ENCODE data around the gene GPR156.

Gene GPR156

GRCh38 chr3:120171134-120171873 is 113.7 kb downstream of the GPR156 start:
- no peaks in the 10 kb centered on the region for H3K36me3 ChIP-seq (ENCODE audit: insufficient read depth, low read length)
- H3K27ac ChIP-seq (ENCODE audit: low read depth, low read length, poor library complexity, severe bottlenecking) = no peak overlapping the region
- no peaks in the 10 kb centered on the region for H3K79me2 ChIP-seq (ENCODE audit: insufficient read depth, low read length)
- no peak overlapping the region for H3K4me3 ChIP-seq (ENCODE audit: low read depth, low read length, poor library complexity, severe bottlenecking)
- H2AFZ ChIP-seq (ENCODE audit: low read length) = no peak overlapping the region
- no peaks in the 10 kb centered on the region for H4K20me1 ChIP-seq (ENCODE audit: insufficient read depth, low read length)
- H3F3A ChIP-seq (ENCODE audit: insufficient read depth, low read length) = no peaks in the 10 kb centered on the region
- H3K9me3 ChIP-seq (ENCODE audit: low read length) = no peaks in the 10 kb centered on the region
- no peaks in the 10 kb centered on the region for H3K9me2 ChIP-seq (ENCODE audit: low read depth, low read length)
- no peak for TF ChIP-seq EZH2 (IDR thresholded peaks at IDR 0.05; ENCODE audit: borderline replicate concordance, low read length)
- TF ChIP-seq, protein P1, sequence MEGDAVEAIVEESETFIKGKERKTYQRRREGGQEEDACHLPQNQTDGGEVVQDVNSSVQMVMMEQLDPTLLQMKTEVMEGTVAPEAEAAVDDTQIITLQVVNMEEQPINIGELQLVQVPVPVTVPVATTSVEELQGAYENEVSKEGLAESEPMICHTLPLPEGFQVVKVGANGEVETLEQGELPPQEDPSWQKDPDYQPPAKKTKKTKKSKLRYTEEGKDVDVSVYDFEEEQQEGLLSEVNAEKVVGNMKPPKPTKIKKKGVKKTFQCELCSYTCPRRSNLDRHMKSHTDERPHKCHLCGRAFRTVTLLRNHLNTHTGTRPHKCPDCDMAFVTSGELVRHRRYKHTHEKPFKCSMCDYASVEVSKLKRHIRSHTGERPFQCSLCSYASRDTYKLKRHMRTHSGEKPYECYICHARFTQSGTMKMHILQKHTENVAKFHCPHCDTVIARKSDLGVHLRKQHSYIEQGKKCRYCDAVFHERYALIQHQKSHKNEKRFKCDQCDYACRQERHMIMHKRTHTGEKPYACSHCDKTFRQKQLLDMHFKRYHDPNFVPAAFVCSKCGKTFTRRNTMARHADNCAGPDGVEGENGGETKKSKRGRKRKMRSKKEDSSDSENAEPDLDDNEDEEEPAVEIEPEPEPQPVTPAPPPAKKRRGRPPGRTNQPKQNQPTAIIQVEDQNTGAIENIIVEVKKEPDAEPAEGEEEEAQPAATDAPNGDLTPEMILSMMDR (IDR thresholded peaks at IDR 0.05; ENCODE audit: low read length) = no peak
- no peaks in the 10 kb centered on the region for H3K4me1 ChIP-seq (ENCODE audit: insufficient read depth, low read length, severe bottlenecking)
- H3K9ac ChIP-seq (ENCODE audit: low read length) = no peak overlapping the region
- peaks cover 4% of the 10 kb centered on the region; the same call in 1 of the 2 replicates for H3K27me3 ChIP-seq (ENCODE audit: insufficient read depth, low read length)
- H3K4me2 ChIP-seq (ENCODE audit: low read length) = no peak overlapping the region

- no peak overlapping the region for H3K9ac ChIP-seq (ENCODE audit: low read length)
- peaks cover 4% of the 10 kb centered on the region; the same call in 1 of the 2 replicates for H3K27me3 ChIP-seq (ENCODE audit: insufficient read depth, low read length)
- no peak overlapping the region for H3K4me3 ChIP-seq (ENCODE audit: low read depth, low read length, poor library complexity, severe bottlenecking)
Observed at GRCh38 chr3:120170223-120170622, 114.8 kb downstream of the GPR156 start.

DNA sequence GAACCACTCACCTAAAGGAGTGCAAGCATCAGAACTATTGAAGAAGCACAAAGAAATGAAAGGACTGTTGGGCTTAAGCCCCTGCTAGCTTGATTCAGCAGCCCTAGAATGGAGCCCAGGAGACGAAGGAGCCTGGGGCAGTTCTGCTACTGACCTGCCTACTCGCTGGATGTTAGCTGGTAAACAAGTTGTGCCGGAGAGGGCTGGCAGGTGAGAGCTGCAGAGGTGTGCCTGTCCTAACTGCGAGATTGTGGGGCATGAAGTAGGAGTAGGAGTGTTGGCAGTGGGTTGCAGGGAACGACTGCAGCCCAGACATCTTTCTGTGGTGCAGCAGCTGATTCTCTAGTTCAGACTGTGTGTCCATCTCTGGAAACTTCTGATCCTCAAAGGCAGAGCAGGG is 115.6 kb downstream of the GPR156 start:
- Histone ChIP-seq H4K20me1 (ENCODE audit: insufficient read depth, low read length) (no peaks in the 10 kb centered on the region), H3K9me3 (ENCODE audit: low read length) (no peaks in the 10 kb centered on the region), H3K9ac (ENCODE audit: low read length) (no peak overlapping the region), H3K36me3 (ENCODE audit: insufficient read depth, low read length) (no peaks in the 10 kb centered on the region), H3F3A (ENCODE audit: insufficient read depth, low read length) (no peaks in the 10 kb centered on the region), H3K9me2 (ENCODE audit: low read depth, low read length) (no peaks in the 10 kb centered on the region), H3K4me1 (ENCODE audit: insufficient read depth, low read length, severe bottlenecking) (no peaks in the 10 kb centered on the region), H3K27me3 (ENCODE audit: insufficient read depth, low read length) (peaks cover 4% of the 10 kb centered on the region; the same call in 1 of the 2 replicates), H3K27ac (ENCODE audit: low read depth, low read length, poor library complexity, severe bottlenecking) (no peak overlapping the region), H2AFZ (ENCODE audit: low read length) (no peak overlapping the region), H3K4me2 (ENCODE audit: low read length) (no peak overlapping the region), H3K4me3 (ENCODE audit: low read depth, low read length, poor library complexity, severe bottlenecking) (no peak overlapping the region), H3K79me2 (ENCODE audit: insufficient read depth, low read length) (no peaks in the 10 kb centered on the region)
- TF ChIP-seq, protein P1 (IDR thresholded peaks at IDR 0.05; ENCODE audit: low read length) = no peak
- TF ChIP-seq EZH2 (IDR thresholded peaks at IDR 0.05; ENCODE audit: borderline replicate concordance, low read length) = no peak

More at GRCh38 chr3:120170223-120170622, 114.8 kb downstream of the GPR156 start:
- H3K9me3 ChIP-seq (ENCODE audit: low read length) = no peaks in the 10 kb centered on the region
- TF ChIP-seq EZH2 (IDR thresholded peaks at IDR 0.05; ENCODE audit: borderline replicate concordance, low read length) = no peak
- TF ChIP-seq, protein P1 (IDR thresholded peaks at IDR 0.05; ENCODE audit: low read length) = no peak
- no peaks in the 10 kb centered on the region for H3K36me3 ChIP-seq (ENCODE audit: insufficient read depth, low read length)
- no peak overlapping the region for H3K27ac ChIP-seq (ENCODE audit: low read depth, low read length, poor library complexity, severe bottlenecking)
- no peaks in the 10 kb centered on the region for H3K4me1 ChIP-seq (ENCODE audit: insufficient read depth, low read length, severe bottlenecking)
- no peak overlapping the region for H2AFZ ChIP-seq (ENCODE audit: low read length)
- H3F3A ChIP-seq (ENCODE audit: insufficient read depth, low read length) = no peaks in the 10 kb centered on the region
- H3K4me2 ChIP-seq (ENCODE audit: low read length) = no peak overlapping the region
- no peaks in the 10 kb centered on the region for H3K9me2 ChIP-seq (ENCODE audit: low read depth, low read length)
- no peaks in the 10 kb centered on the region for H4K20me1 ChIP-seq (ENCODE audit: insufficient read depth, low read length)
- no peaks in the 10 kb centered on the region for H3K79me2 ChIP-seq (ENCODE audit: insufficient read depth, low read length)

Measured in OCI-LY1 (cell line).